ENCODE data around the gene VPS13D. TPM values are rescaled to one million over a fixed set of nuclear protein-coding genes. Genes with fewer than 3 reads are reported as not detected.
A peak's percentile ranks its signal among the peaks of the same experiment; 100 is the strongest.

VPS13D gene
- total and polyA plus RNA-seq, 11 donors = 32.1 to 301 (median 90.7) TPM

GRCh38 chr1:12490532-12491142 is 260.8 kb downstream of the VPS13D start:
- H3K4me3 ChIP-seq = no peak overlapping the region
- DNase-seq = no peak
- peaks cover 4 to 26% (median 18%) of the 10 kb centered on the region in 12 donors for H3K4me1 ChIP-seq
- H3K27ac ChIP-seq = no peak overlapping the region
- H3K36me3 ChIP-seq = peaks cover 0 to 32% (median 4%) of the 10 kb centered on the region in 9 donors
- WGBS, 4 donors = 84 to 94% (median 93%) methylated on average over 11 of the region's 11 CpGs
- intact Hi-C loops (cut with DNase I) = no loop called here
- no peak for ATAC-seq
- TF ChIP-seq POLR2A (IDR thresholded peaks at IDR 0.05) = no peak
- no peak for TF ChIP-seq CTCF (IDR thresholded peaks at IDR 0.05)
- H3K9me3 ChIP-seq = no peaks in the 10 kb centered on the region
- no peaks in the 10 kb centered on the region for H3K27me3 ChIP-seq

GRCh38 chr1:12491656-12492055 is 261.8 kb downstream of the VPS13D start:
- DNase-seq (no peak), ATAC-seq (no peak)
- peaks cover 0 to 32% (median 4%) of the 10 kb centered on the region in 9 donors for H3K36me3 ChIP-seq
- no peaks in the 10 kb centered on the region for H3K27me3 ChIP-seq
- H3K4me3 ChIP-seq = no peak overlapping the region
- intact Hi-C loops (cut with DNase I) = no loop called here
- no peaks in the 10 kb centered on the region for H3K9me3 ChIP-seq
- H3K4me1 ChIP-seq = peaks cover 0 to 26% (median 18%) of the 10 kb centered on the region in 12 donors
- whole genome bisulfite sequencing, 4 donors = 93 to 96% (median 94%) methylated on average over 5 of the region's 5 CpGs
- H3K27ac ChIP-seq = no peak overlapping the region
- TF ChIP-seq CTCF (IDR thresholded peaks at IDR 0.05) (no peak), POLR2A (IDR thresholded peaks at IDR 0.05) (no peak)

GRCh38 chr1:12495725-12496124 is 265.9 kb downstream of the VPS13D start:
- intact Hi-C loops (cut with DNase I) = no loop called here
- TF ChIP-seq POLR2A (IDR thresholded peaks at IDR 0.05) = no peak
- peak overlapping the region in 11 of 12 donors; percentile 15 to 77 (median 56) for H3K27ac ChIP-seq
- peaks cover 0 to 49% (median 31%) of the 10 kb centered on the region in 9 donors for H3K36me3 ChIP-seq
- peak in 2 of 5 donors; percentile 52 to 58 for DNase-seq
- peaks cover 0 to 29% (median 19%) of the 10 kb centered on the region in 12 donors for H3K4me1 ChIP-seq
- H3K27me3 ChIP-seq = no peaks in the 10 kb centered on the region
- no peaks in the 10 kb centered on the region for H3K9me3 ChIP-seq
- ATAC-seq = peak; percentile 80 to 91 (median 87)
- H3K4me3 ChIP-seq = no peak overlapping the region
- WGBS, 4 donors = 50 to 71% (median 60%) methylated on average over 11 of the region's 11 CpGs

- peaks cover 0 to 29% (median 19%) of the 10 kb centered on the region in 12 donors for H3K4me1 ChIP-seq
- no peaks in the 10 kb centered on the region for H3K9me3 ChIP-seq
- intact Hi-C loops (cut with DNase I) = no loop called here
- DNase-seq (no peak), ATAC-seq (peak; percentile 76 to 86 (median 84))
- peak overlapping the region; percentile 25 to 77 (median 58) for H3K27ac ChIP-seq
- 47 to 56% (median 54%) methylated on average over 9 of the region's 9 CpGs for WGBS, 4 donors
- H3K36me3 ChIP-seq = peaks cover 0 to 49% (median 29%) of the 10 kb centered on the region in 9 donors
- no peak for TF ChIP-seq POLR2A (IDR thresholded peaks at IDR 0.05)
- TF ChIP-seq CTCF (IDR thresholded peaks at IDR 0.05) = no peak
- no peak overlapping the region for H3K4me3 ChIP-seq
- H3K27me3 ChIP-seq = no peaks in the 10 kb centered on the region
Measured at GRCh38 chr1:12496154-12496961, 266.5 kb downstream of the VPS13D start.
